Nephron progenitor cell (in vitro differentiated cells): Measurements from ENCODE around the gene MYO3B.
"Not testable (repeated sequence)": the region's sequence is repeated elsewhere in the genome, so short reads cannot be mapped to it uniquely, and the experiment has no call there.

Experiments
- DNase-seq: peaks from one replicate; pipeline ENCODE4 v3.0.0; 2021
- H3K27ac Mint-ChIP-seq: 2 replicates; pipeline ENCODE4 v1.8.0; 2021; ENCODE audit warnings: mild to moderate bottlenecking, moderate library complexity, mixed read lengths
- H3K27me3 Mint-ChIP-seq: 2 replicates; pipeline ENCODE4 v1.8.0; 2021; ENCODE audit warnings: mild to moderate bottlenecking, low read depth, mixed read lengths; ENCODE audit not compliant: poor library complexity
- H3K36me3 Mint-ChIP-seq: 2 replicates; pipeline ENCODE4 v1.8.0; 2021; ENCODE audit warnings: low read depth, mixed read lengths
- H3K4me1 Mint-ChIP-seq: 2 replicates; pipeline ENCODE4 v1.8.0; 2021; ENCODE audit warnings: mixed read lengths
- H3K4me3 Mint-ChIP-seq: 2 replicates; pipeline ENCODE4 v1.8.0; 2021; ENCODE audit warnings: mild to moderate bottlenecking, moderate library complexity, mixed read lengths
- H3K9me3 Mint-ChIP-seq: 2 replicates; pipeline ENCODE4 v1.8.0; 2021; ENCODE audit warnings: mild to moderate bottlenecking, moderate library complexity, mixed read lengths
- TF ChIP-seq, protein P1 (sequence below): fragments of 200-600 bp; sonication (generic); IDR thresholded peaks from 2 replicates; pipeline ENCODE4 v1.5.0; 2021; ENCODE audit warnings: antibody characterized with exemption

Gene MYO3B

GRCh38 chr2:170598067-170598395, 420.1 kb downstream of the MYO3B start:
- Mint-ChIP-seq H3K36me3 (no peaks in the 10 kb centered on the region), H3K27ac (no peak overlapping the region), H3K27me3 (peaks cover 2% of the 10 kb centered on the region), H3K4me1 (peaks cover 6% of the 10 kb centered on the region), H3K9me3 (no peaks in the 10 kb centered on the region), H3K4me3 (no peak overlapping the region)
- no peak for DNase-seq
- TF ChIP-seq, protein P1, sequence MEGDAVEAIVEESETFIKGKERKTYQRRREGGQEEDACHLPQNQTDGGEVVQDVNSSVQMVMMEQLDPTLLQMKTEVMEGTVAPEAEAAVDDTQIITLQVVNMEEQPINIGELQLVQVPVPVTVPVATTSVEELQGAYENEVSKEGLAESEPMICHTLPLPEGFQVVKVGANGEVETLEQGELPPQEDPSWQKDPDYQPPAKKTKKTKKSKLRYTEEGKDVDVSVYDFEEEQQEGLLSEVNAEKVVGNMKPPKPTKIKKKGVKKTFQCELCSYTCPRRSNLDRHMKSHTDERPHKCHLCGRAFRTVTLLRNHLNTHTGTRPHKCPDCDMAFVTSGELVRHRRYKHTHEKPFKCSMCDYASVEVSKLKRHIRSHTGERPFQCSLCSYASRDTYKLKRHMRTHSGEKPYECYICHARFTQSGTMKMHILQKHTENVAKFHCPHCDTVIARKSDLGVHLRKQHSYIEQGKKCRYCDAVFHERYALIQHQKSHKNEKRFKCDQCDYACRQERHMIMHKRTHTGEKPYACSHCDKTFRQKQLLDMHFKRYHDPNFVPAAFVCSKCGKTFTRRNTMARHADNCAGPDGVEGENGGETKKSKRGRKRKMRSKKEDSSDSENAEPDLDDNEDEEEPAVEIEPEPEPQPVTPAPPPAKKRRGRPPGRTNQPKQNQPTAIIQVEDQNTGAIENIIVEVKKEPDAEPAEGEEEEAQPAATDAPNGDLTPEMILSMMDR: no peak

DNA sequence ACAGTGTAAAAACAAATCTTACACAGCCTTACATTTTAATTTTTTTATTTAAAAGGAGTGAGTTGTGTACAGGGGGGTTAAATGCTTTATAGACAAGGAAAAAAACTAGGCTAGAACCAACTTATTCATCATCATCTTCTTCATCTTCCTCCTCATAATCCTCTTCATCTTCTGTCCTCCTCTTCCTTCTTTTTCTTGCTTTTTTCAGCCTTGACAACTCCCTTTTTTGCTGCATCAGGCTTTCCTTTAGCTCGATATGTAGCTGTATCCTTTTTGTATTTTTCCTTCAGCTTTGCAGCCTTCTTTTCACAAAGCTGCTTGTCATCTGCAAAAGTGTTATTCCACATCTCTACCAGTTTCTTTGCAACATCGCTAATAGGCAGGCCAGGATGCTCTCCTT, 423.5 kb downstream of the MYO3B start:
- Mint-ChIP-seq H3K27me3 (peaks cover 3% of the 10 kb centered on the region), H3K27ac (no peak overlapping the region), H3K9me3 (no peaks in the 10 kb centered on the region), H3K36me3 (no peaks in the 10 kb centered on the region), H3K4me3 (no peak overlapping the region), H3K4me1 (peaks cover 6% of the 10 kb centered on the region)
- TF ChIP-seq, protein P1: no peak
- no peak for DNase-seq

DNA sequence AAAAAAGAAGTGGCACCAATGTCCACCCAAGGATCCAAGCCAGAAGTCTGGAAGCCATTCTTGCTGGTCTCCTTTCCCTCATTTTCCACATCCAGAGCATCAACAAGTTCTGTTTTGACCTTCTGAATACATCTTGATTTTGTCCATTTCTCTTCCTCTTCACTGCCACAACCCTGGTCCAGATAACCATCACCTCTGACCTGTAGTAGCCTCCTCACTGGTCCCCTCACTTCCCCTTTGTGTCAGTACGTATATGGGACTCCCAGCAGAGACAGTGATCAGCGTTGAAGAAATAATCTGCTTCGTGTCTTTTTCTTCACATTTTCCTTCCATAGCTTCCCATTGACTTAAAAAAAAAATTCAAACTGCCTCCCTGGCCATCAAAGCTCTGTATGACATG, 427.9 kb downstream of the MYO3B start:
- H3K36me3 Mint-ChIP-seq: no peaks in the 10 kb centered on the region
- H3K4me1 Mint-ChIP-seq: peaks cover 5% of the 10 kb centered on the region
- no peaks in the 10 kb centered on the region for H3K9me3 Mint-ChIP-seq
- no peak for DNase-seq
- TF ChIP-seq, protein P1: no peak
- H3K27ac Mint-ChIP-seq: no peak overlapping the region
- no peak overlapping the region for H3K4me3 Mint-ChIP-seq
- H3K27me3 Mint-ChIP-seq: peaks cover 3% of the 10 kb centered on the region

DNA sequence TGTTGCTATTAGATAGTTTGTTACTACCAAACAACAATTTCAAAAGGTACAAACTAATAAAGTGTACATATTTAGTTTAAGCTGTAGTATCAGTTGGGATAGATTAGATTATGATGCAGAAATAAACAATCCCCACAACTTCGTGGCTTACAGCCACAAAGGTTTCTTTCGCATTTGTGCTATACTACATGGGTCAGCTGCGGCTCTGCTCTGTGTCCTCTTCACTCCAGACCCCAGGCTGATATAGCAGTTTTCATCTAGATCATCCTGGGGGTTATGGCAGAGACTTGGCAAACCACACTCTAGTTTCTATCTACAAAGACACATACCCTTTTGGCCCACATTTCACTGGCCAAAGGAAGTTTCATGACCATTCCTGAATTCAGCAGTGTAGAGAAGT, 429.2 kb downstream of the MYO3B start:
- H3K36me3 Mint-ChIP-seq: no peaks in the 10 kb centered on the region
- TF ChIP-seq, protein P1: no peak
- DNase-seq: no peak
- H3K9me3 Mint-ChIP-seq: no peaks in the 10 kb centered on the region
- H3K4me3 Mint-ChIP-seq: no peak overlapping the region
- H3K27ac Mint-ChIP-seq: no peak overlapping the region
- peaks cover 10% of the 10 kb centered on the region for H3K4me1 Mint-ChIP-seq
- H3K27me3 Mint-ChIP-seq: peaks cover 3% of the 10 kb centered on the region

DNA sequence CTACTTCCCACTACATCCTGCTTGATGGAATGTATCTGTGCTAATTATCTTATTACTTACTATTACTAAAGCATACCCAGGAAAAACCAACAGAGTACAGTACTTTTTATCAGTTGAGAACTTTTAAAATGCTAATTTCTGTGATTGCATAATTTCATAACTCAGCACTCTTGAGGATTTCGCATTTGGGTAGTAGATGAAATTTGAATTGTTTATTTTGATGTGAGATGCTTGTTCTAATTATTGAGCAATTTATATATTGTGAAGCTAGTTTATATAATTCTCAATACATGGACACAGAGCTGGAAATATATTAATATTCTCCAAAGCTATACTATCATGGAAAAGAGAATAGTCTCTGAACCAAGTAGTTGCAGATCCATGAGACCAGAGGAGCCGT, 432.7 kb downstream of the MYO3B start:
- peaks cover 10% of the 10 kb centered on the region for H3K4me1 Mint-ChIP-seq
- no peaks in the 10 kb centered on the region for H3K36me3 Mint-ChIP-seq
- no peak overlapping the region for H3K27ac Mint-ChIP-seq
- H3K9me3 Mint-ChIP-seq: no peaks in the 10 kb centered on the region
- H3K27me3 Mint-ChIP-seq: peaks cover 3% of the 10 kb centered on the region
- TF ChIP-seq, protein P1: no peak
- no peak for DNase-seq
- H3K4me3 Mint-ChIP-seq: no peak overlapping the region

DNA sequence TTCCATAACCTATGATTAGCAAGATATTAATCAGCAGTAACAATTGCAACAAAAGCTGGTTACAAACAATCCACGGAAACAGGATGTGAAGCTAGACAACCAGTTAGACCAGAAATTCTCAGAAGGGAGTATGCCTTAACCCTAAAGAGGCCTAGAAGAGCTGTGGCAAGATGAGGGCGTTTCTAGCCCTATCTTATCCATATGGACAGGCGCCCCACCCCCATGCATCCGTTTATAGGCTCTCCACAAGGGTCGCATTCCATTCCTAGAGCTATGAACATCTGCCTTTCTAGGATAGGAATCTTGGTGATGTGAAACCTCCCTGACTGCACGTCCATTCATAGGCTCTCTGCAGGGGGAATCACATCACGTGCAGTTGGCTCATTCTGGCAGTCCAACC, 441.0 kb downstream of the MYO3B start:
- not testable (repeated sequence) for H3K4me3 Mint-ChIP-seq, H3K27me3 Mint-ChIP-seq, H3K27ac Mint-ChIP-seq, DNase-seq, H3K4me1 Mint-ChIP-seq
- peaks cover 42% of the 10 kb centered on the region for H3K36me3 Mint-ChIP-seq
- peaks cover 52% of the 10 kb centered on the region for H3K9me3 Mint-ChIP-seq

DNA sequence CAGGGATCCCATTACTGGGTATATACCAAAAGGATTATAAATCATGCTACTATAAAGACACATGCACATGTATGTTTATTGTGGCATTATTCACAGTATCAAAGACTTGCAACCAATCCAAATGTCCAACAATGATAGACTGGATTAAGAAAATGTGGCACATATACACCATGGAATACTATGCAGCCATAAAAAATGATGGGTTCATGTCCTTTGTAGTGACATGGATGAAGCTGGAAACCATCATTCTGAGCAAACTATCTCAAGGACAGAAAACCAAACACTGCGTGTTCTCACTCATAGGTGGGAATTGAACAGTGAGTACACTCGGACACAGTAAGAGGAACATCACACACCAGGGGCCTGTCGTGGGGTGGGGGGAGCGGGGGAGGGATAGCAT, 457.1 kb downstream of the MYO3B start:
- not testable (repeated sequence) for H3K4me3 Mint-ChIP-seq, H3K4me1 Mint-ChIP-seq, H3K27me3 Mint-ChIP-seq, H3K27ac Mint-ChIP-seq, DNase-seq
- peaks cover 36% of the 10 kb centered on the region for H3K9me3 Mint-ChIP-seq
- peaks cover 73% of the 10 kb centered on the region for H3K36me3 Mint-ChIP-seq
